ENCODE results near the gene CACNA2D4. TPM values are rescaled to one million over a fixed set of nuclear protein-coding genes. Genes with fewer than 3 reads are reported as not detected.

Gene CACNA2D4
- total and polyA plus RNA-seq, 2 experiments from 2014 or later, result 0.23 TPM; not detected in 1

- WGBS, 2 experiments (ENCODE audit: low coverage in 1 of 2, low lambda C conversion rate in 2 of 2, missing lambda C conversion rate in 2 of 2), result 97 to 98% methylated on average over 5 of the region's 5 CpGs
- in situ Hi-C loops (cut with MboI), result no loop called here
- Histone ChIP-seq H2AFZ (no peak overlapping the region), H3K27ac (no peak overlapping the region), H3K4me1 (ENCODE audit: insufficient read depth) (no peaks in the 10 kb centered on the region), H4K20me1 (ENCODE audit: insufficient read depth) (no peaks in the 10 kb centered on the region), H3K4me3 (no peak overlapping the region), H3K4me2 (ENCODE audit: unreplicated experiment) (no peak overlapping the region), H3K9ac (no peak overlapping the region), H3K9me2 (ENCODE audit: insufficient read depth) (no peaks in the 10 kb centered on the region), H3K79me2 (ENCODE audit: insufficient read depth) (no peaks in the 10 kb centered on the region), H3K36me3 (ENCODE audit: low read depth) (peaks cover 18% of the 10 kb centered on the region; the same call in 1 of the 2 replicates), H3K27me3 (replicated peaks; ENCODE audit: insufficient read depth) (no peaks in the 10 kb centered on the region), H3K9me3 (ENCODE audit: low read depth) (no peaks in the 10 kb centered on the region), H3F3A (ENCODE audit: insufficient read depth) (no peaks in the 10 kb centered on the region)
- TF ChIP-seq EZH2 (IDR thresholded peaks at IDR 0.05; ENCODE audit: insufficient read depth, poor library complexity, severe bottlenecking) (no peak), EZH2phosphoT487 (IDR thresholded peaks at IDR 0.05; ENCODE audit: insufficient read depth, low read depth) (no peak)
- DNase-seq, result no peak
Measured at GRCh38 chr12:1962051-1963020, 43.9 kb upstream of the CACNA2D4 start.

- no peak overlapping the region for H2AFZ ChIP-seq
- TF ChIP-seq EZH2 (IDR thresholded peaks at IDR 0.05; ENCODE audit: insufficient read depth, poor library complexity, severe bottlenecking) (no peak), EZH2phosphoT487 (IDR thresholded peaks at IDR 0.05; ENCODE audit: insufficient read depth, low read depth) (no peak)
- in situ Hi-C loops (cut with MboI), result no loop called here
- H3K9me2 ChIP-seq (ENCODE audit: insufficient read depth), result no peaks in the 10 kb centered on the region
- H3K27ac ChIP-seq, result no peak overlapping the region
- peaks cover 22% of the 10 kb centered on the region; the same call in 1 of the 2 replicates for H3K36me3 ChIP-seq (ENCODE audit: low read depth)
- no peak overlapping the region for H3K4me3 ChIP-seq
- no peaks in the 10 kb centered on the region for H3K9me3 ChIP-seq (ENCODE audit: low read depth)
- no peak for DNase-seq
- no peak overlapping the region for H3K4me2 ChIP-seq (ENCODE audit: unreplicated experiment)
- H3K79me2 ChIP-seq (ENCODE audit: insufficient read depth), result no peaks in the 10 kb centered on the region
- H3F3A ChIP-seq (ENCODE audit: insufficient read depth), result no peaks in the 10 kb centered on the region
- 96 to 97% methylated on average over 3 of the region's 3 CpGs for WGBS, 2 experiments (ENCODE audit: low coverage in 1 of 2, low lambda C conversion rate in 2 of 2, missing lambda C conversion rate in 2 of 2)
- H3K27me3 ChIP-seq (replicated peaks; ENCODE audit: insufficient read depth), result no peaks in the 10 kb centered on the region
- no peak overlapping the region for H3K9ac ChIP-seq
- H3K4me1 ChIP-seq (ENCODE audit: insufficient read depth), result no peaks in the 10 kb centered on the region
- no peaks in the 10 kb centered on the region for H4K20me1 ChIP-seq (ENCODE audit: insufficient read depth)
Measured at GRCh38 chr12:1956716-1957115, 38.3 kb upstream of the CACNA2D4 start.

- Histone ChIP-seq H3K9me2 (ENCODE audit: insufficient read depth) (no peaks in the 10 kb centered on the region), H3K79me2 (ENCODE audit: insufficient read depth) (no peaks in the 10 kb centered on the region; the same call in 1 of the 2 replicates), H3K9me3 (ENCODE audit: low read depth) (no peaks in the 10 kb centered on the region), H4K20me1 (ENCODE audit: insufficient read depth) (no peaks in the 10 kb centered on the region), H3K9ac (no peak overlapping the region), H3K27me3 (replicated peaks; ENCODE audit: insufficient read depth) (no peaks in the 10 kb centered on the region), H3K4me3 (no peak overlapping the region), H3K4me2 (ENCODE audit: unreplicated experiment) (no peak overlapping the region), H3F3A (ENCODE audit: insufficient read depth) (peaks cover 23% of the 10 kb centered on the region), H2AFZ (no peak overlapping the region), H3K4me1 (ENCODE audit: insufficient read depth) (peaks cover 24% of the 10 kb centered on the region), H3K36me3 (ENCODE audit: low read depth) (peaks cover 48% of the 10 kb centered on the region), H3K27ac (no peak overlapping the region)
- in situ Hi-C loops (cut with MboI), result no loop called here
- TF ChIP-seq EZH2 (IDR thresholded peaks at IDR 0.05; ENCODE audit: insufficient read depth, poor library complexity, severe bottlenecking) (no peak), EZH2phosphoT487 (IDR thresholded peaks at IDR 0.05; ENCODE audit: insufficient read depth, low read depth) (no peak)
- peak; percentile 11 for DNase-seq
- 88 to 91% methylated on average over 15 of the region's 15 CpGs for WGBS, 2 experiments (ENCODE audit: low coverage in 1 of 2, low lambda C conversion rate in 2 of 2, missing lambda C conversion rate in 2 of 2)
Measured at GRCh38 chr12:1949771-1950470, 31.5 kb upstream of the CACNA2D4 start.

GRCh38 chr12:1948883-1949282, 30.4 kb upstream of the CACNA2D4 start:
- H3K36me3 ChIP-seq (ENCODE audit: low read depth), result peaks cover 40% of the 10 kb centered on the region
- in situ Hi-C loops (cut with MboI), result no loop called here
- H3K9me2 ChIP-seq (ENCODE audit: insufficient read depth), result no peaks in the 10 kb centered on the region
- peaks cover 24% of the 10 kb centered on the region for H3K4me1 ChIP-seq (ENCODE audit: insufficient read depth)
- H3K27ac ChIP-seq, result no peak overlapping the region
- no peak overlapping the region for H3K9ac ChIP-seq
- H3K27me3 ChIP-seq (replicated peaks; ENCODE audit: insufficient read depth), result no peaks in the 10 kb centered on the region
- no peak overlapping the region for H2AFZ ChIP-seq
- H3K4me3 ChIP-seq, result no peak overlapping the region
- WGBS, 2 experiments (ENCODE audit: low coverage in 1 of 2, low lambda C conversion rate in 2 of 2, missing lambda C conversion rate in 2 of 2), result 95 to 99% methylated on average over 11 of the region's 11 CpGs
- peaks cover 3% of the 10 kb centered on the region for H3K79me2 ChIP-seq (ENCODE audit: insufficient read depth)
- H3K4me2 ChIP-seq (ENCODE audit: unreplicated experiment), result no peak overlapping the region
- TF ChIP-seq EZH2phosphoT487 (IDR thresholded peaks at IDR 0.05; ENCODE audit: insufficient read depth, low read depth), result no peak
- TF ChIP-seq EZH2 (IDR thresholded peaks at IDR 0.05; ENCODE audit: insufficient read depth, poor library complexity, severe bottlenecking), result no peak
- H3F3A ChIP-seq (ENCODE audit: insufficient read depth), result peaks cover 23% of the 10 kb centered on the region
- H4K20me1 ChIP-seq (ENCODE audit: insufficient read depth), result no peaks in the 10 kb centered on the region
- DNase-seq, result no peak
- no peaks in the 10 kb centered on the region for H3K9me3 ChIP-seq (ENCODE audit: low read depth)
